Tibial nerve (tissue), 4 donors: ENCODE measurements around the gene GOLGA8A. TPM values are rescaled to one million over a fixed set of nuclear protein-coding genes. Genes with fewer than 3 reads are reported as not detected.

ENCODE experiments used
- DNase-seq, 2 donors: peaks; one replicate each; pipeline ENCODE4 v3.0.0-alpha.2; 2019; ENCODE audit warnings: low spot score in 2 of 2
- H3K27ac ChIP-seq, 4 donors: fragments of 200-600 bp; sonication (generic) in 3 of 4; one replicate each; pipeline ENCODE4 v1.5.1; 2017 to 2019; ENCODE audit warnings: mild to moderate bottlenecking in 1 of 4
- H3K27me3 ChIP-seq, 2 donors: fragments of 200-600 bp; sonication (generic) in 1 of 2; one replicate each; pipeline versions ENCODE4 v1.5.1 to v1.6.0; 2017 to 2019
- H3K36me3 ChIP-seq, 3 donors: fragments of 200-600 bp; sonication (generic); one replicate each; pipeline ENCODE4 v1.5.1; 2018 to 2019
- H3K4me1 ChIP-seq, 4 donors: fragments of 200-600 bp; sonication (generic) in 3 of 4; one replicate each; pipeline ENCODE4 v1.5.1; 2017 to 2019
- H3K4me3 ChIP-seq, 4 donors: fragments of 200-600 bp; sonication (generic) in 3 of 4; one replicate each; pipeline ENCODE4 v1.5.1; 2017 to 2019; ENCODE audit warnings: mild to moderate bottlenecking in 1 of 4, moderate library complexity in 1 of 4
- H3K9me3 ChIP-seq, 4 donors: fragments of 200-600 bp; sonication (generic) in 3 of 4; one replicate each; pipeline ENCODE4 v1.5.1; 2017 to 2019
- CTCF ChIP-seq, 5 experiments: fragments of 200-600 bp in 3 of 5; fragments of 450-650 bp in 2 of 5; sonication (generic) in 3 of 5; IDR thresholded peaks; one replicate each; pipeline ENCODE4 v1.5.1; 2016 to 2019; ENCODE audit warnings: antibody characterized with exemption in 5 of 5, mild to moderate bottlenecking in 3 of 5, moderate library complexity in 2 of 5
- EP300 ChIP-seq, 2 donors: sonication (generic); formaldehyde crosslinking; IDR thresholded peaks; one replicate each; pipeline ENCODE4 v1.6.1; 2017; ENCODE audit warnings: antibody characterized with exemption in 2 of 2, mild to moderate bottlenecking in 1 of 2
- POLR2A ChIP-seq, 2 donors: fragments of 450-650 bp; IDR thresholded peaks; one replicate each; pipeline ENCODE4 v1.6.1; 2017; ENCODE audit warnings: antibody characterized with exemption in 2 of 2, mild to moderate bottlenecking in 2 of 2, moderate library complexity in 2 of 2
- WGBS, 2 donors: methylation state at CpG; one replicate each; pipeline ENCODE4 v1.1.5; 2018; 5-methylcytosine and 5-hydroxymethylcytosine counted together
- total RNA-seq, 4 donors: library from RNA; depleted of rRNA; stranded (reverse); fragments of >200 nt; gene quantifications; one replicate each; pipeline ENCODE4 v1.1.0, GENCODE V29; 2016

Gene GOLGA8A
- 10 to 100 TPM; 32.0 to 78.9 (median 73.1) TPM for total RNA-seq

- Histone ChIP-seq H3K27me3 (no peaks in the 10 kb centered on the region), H3K36me3 (peaks cover 0 to 19% (median 0%) of the 10 kb centered on the region in 3 donors), H3K4me1 (peaks cover 0 to 22% (median 2%) of the 10 kb centered on the region in 4 donors), H3K9me3 (no peaks in the 10 kb centered on the region), H3K4me3 (peak within 1 kb of the TSS; percentile 35 to 73 (median 56)), H3K27ac (no peak within 1 kb of the TSS)
- WGBS, 2 donors = 0 to 2% methylated on average over 14 to 20 of the region's 33 CpGs
- TF ChIP-seq CTCF (IDR thresholded peaks at IDR 0.05) (no peak), EP300 (IDR thresholded peaks at IDR 0.05) (peak in 1 of 2 donors; percentile 61), POLR2A (IDR thresholded peaks at IDR 0.05) (no peak)
- DNase-seq = peak in 1 of 2 donors; percentile 26
Observed at GRCh38 chr15:34437687-34438086, at the start of gene GOLGA8A. Gene GOLGA8A, minus strand, starts transcription at chr15:34437808. Its CDS starts 48,117 bp downstream, at chr15:34389691.

GRCh38 chr15:34483644-34484043 is 46.0 kb upstream of the GOLGA8A start:
- TF ChIP-seq CTCF (IDR thresholded peaks at IDR 0.05) (no peak), POLR2A (IDR thresholded peaks at IDR 0.05) (no peak), EP300 (IDR thresholded peaks at IDR 0.05) (no peak)
- Histone ChIP-seq H3K36me3 (no peaks in the 10 kb centered on the region), H3K27ac (no peak overlapping the region), H3K9me3 (no peaks in the 10 kb centered on the region), H3K27me3 (no peaks in the 10 kb centered on the region), H3K4me1 (no peaks in the 10 kb centered on the region), H3K4me3 (no peak overlapping the region)
- DNase-seq = no peak
- WGBS, 2 donors = 81 to 84% methylated on average over 3 of the region's 3 CpGs

GRCh38 chr15:34481370-34481769 is 43.8 kb upstream of the GOLGA8A start:
- no peaks in the 10 kb centered on the region for H3K27me3 ChIP-seq
- H3K36me3 ChIP-seq = no peaks in the 10 kb centered on the region
- no peaks in the 10 kb centered on the region for H3K9me3 ChIP-seq
- no peaks in the 10 kb centered on the region for H3K4me1 ChIP-seq
- WGBS, 2 donors = 48% methylated on average over 3 of the region's 3 CpGs
- no peak for TF ChIP-seq CTCF (IDR thresholded peaks at IDR 0.05)
- TF ChIP-seq POLR2A (IDR thresholded peaks at IDR 0.05) = no peak
- no peak for TF ChIP-seq EP300 (IDR thresholded peaks at IDR 0.05)
- no peak overlapping the region for H3K4me3 ChIP-seq
- DNase-seq = no peak
- no peak overlapping the region for H3K27ac ChIP-seq

GRCh38 chr15:34473840-34474239 is 36.2 kb upstream of the GOLGA8A start:
- no peak overlapping the region for H3K4me3 ChIP-seq
- no peak overlapping the region for H3K27ac ChIP-seq
- DNase-seq = no peak
- H3K4me1 ChIP-seq = no peaks in the 10 kb centered on the region
- no peaks in the 10 kb centered on the region for H3K27me3 ChIP-seq
- H3K36me3 ChIP-seq = no peaks in the 10 kb centered on the region
- WGBS, 2 donors = 50 to 67% methylated on average over 1 of the region's 1 CpG
- TF ChIP-seq EP300 (IDR thresholded peaks at IDR 0.05) = no peak
- TF ChIP-seq POLR2A (IDR thresholded peaks at IDR 0.05) = no peak
- no peak for TF ChIP-seq CTCF (IDR thresholded peaks at IDR 0.05)
- no peaks in the 10 kb centered on the region for H3K9me3 ChIP-seq

- Histone ChIP-seq H3K9me3 (no peaks in the 10 kb centered on the region), H3K27ac (no peak overlapping the region), H3K4me3 (no peak overlapping the region), H3K36me3 (no peaks in the 10 kb centered on the region), H3K4me1 (no peaks in the 10 kb centered on the region), H3K27me3 (no peaks in the 10 kb centered on the region)
- DNase-seq = no peak
- WGBS, 2 donors = 64 to 74% methylated on average over 2 of the region's 2 CpGs
- no peak for TF ChIP-seq EP300 (IDR thresholded peaks at IDR 0.05)
Observed at GRCh38 chr15:34472947-34473346, 35.3 kb upstream of the GOLGA8A start.

GRCh38 chr15:34470892-34471291 is 33.3 kb upstream of the GOLGA8A start:
- no peak for DNase-seq
- no peak overlapping the region for H3K4me3 ChIP-seq
- no peaks in the 10 kb centered on the region for H3K36me3 ChIP-seq
- no peaks in the 10 kb centered on the region for H3K27me3 ChIP-seq
- no peak overlapping the region for H3K27ac ChIP-seq
- no peaks in the 10 kb centered on the region for H3K4me1 ChIP-seq
- WGBS, 2 donors = 42 to 59% methylated on average over 1 of the region's 1 CpG
- TF ChIP-seq CTCF (IDR thresholded peaks at IDR 0.05) = no peak
- no peak for TF ChIP-seq EP300 (IDR thresholded peaks at IDR 0.05)
- TF ChIP-seq POLR2A (IDR thresholded peaks at IDR 0.05) = no peak
- H3K9me3 ChIP-seq = no peaks in the 10 kb centered on the region
